Stimulated activated CD4-positive, alpha-beta T cell treated with anti-CD3 and anti-CD28 coated beads, Interleukin-4, amount 100 ng/mL, for 24 hours (primary cell): ENCODE results near the gene NRM.
"Not testable (repeated sequence)": the region's sequence is repeated elsewhere in the genome, so short reads cannot be mapped to it uniquely, and the experiment has no call there.

ENCODE experiments used
- DNase-seq: peaks from one replicate; pipeline ENCODE4 v3.0.0-alpha.2; 2020

Gene NRM

GRCh38 chr6:30719791-30720737, 29.3 kb upstream of the NRM start, which contains the start of gene TUBB:
TSS of gene TUBB (plus strand) at chr6:30720352. CDS start at chr6:30720507, 155 bp downstream.
- DNase-seq, result peak; percentile 96

DNA sequence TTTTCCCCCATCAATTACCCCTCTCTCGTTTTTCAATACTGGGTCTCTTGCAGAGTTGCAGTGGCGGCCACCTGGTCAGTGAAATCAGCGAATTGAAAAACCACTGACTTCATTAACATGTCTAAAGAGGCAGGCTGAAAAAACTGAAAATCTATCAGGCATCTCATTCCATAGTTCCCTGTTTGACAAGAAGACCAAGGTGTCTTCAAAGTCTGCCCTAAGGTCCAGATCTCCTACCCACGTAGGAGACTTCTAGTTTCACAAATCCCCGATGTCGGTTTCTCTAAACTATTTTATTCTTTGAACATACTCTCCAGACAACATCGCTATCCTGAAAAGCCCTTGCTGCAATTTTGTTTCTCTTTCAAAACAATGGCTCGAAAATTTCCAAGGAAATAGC, 28.6 kb upstream of the NRM start:
- no peak for DNase-seq

DNA sequence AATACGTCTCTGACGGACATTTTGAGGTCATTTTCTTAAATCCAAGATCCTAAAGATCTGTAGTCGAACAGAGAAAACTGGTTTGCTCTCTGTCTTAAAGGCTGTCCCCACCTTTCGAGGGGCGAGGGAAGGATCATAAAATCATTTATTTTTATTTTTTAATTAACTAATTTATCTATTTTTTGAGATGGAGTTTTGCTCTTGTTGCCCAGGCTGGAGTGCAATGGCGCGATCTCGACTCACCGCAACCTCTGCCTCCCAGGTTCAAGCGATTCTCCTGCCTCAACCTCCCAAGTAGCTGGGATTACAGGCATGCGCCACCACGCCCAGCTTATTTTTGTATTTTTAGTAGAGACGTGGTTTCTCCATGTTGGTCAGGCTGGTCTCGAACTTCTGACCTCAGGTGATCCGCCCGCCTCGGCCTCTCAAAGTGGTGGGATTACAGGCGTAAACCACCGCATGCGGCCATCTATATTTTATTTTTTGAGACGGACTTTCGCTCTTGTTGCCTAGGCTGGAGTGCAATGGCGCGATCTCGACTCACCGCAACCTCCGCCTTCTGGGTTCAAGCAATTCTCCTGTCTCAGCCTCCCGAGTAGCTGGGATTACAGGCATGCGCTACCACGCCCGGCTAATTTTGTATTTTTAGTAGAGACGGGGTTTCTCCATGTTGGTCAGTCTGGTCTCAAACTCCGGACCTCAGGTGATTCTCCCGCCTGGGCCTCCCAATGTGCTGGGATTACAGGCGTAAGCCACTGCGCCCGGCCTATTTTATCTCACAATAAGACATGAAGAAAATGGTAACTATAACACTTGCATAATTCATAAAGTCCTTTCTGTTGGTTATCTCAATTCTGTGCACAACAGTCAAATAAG, 27.3 kb upstream of the NRM start:
- DNase-seq, result not testable (repeated sequence)

- peak; percentile 99 for DNase-seq
These were observed 26.5 kb upstream of the NRM start, which contains the start of gene MDC1 for GRCh38 chr6:30717129-30717844. TSS of gene MDC1 (minus strand) at chr6:30717281. CDS start at chr6:30715175, 2,106 bp downstream.

DNA sequence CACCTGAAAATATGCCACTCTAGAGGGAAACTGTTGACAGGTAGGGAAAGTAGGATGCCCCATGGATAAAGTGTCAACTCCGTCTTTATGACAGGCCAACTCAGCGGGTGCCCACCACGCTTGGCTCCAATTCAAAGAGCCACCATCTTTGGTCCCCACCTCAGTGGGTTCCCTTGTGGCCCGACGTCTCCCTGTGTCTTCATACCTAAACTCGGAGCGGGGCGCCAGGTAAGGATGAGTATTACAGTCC, 26.0 kb upstream of the NRM start:
- DNase-seq, result no peak

- no peak for DNase-seq
These were observed 23.5 kb upstream of the NRM start for GRCh38 chr6:30714263-30714662.

DNA sequence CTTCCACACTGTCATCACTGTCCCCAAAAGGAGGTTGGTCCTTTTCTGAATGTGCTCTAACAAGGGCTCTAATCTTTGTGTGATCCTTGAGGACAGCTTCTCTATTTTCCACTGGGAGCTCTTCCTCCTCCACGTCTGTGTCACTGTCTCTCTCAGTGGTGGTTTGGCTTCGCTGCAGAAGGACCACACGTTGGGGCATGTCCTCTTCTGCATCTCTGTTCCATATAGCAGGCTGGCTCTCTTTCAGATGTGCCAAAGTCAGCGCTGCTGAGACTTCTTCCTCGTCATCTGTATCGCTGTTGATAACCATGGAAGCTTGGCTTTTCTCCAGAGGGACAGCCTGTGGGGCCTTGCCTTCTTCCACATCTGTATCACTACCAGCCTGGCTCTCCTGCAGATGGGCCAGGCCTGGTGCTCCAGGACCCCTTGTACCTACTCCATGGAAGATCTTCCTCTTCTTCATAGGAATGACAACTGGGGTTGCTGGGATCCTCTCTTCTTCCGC, 21.7 kb upstream of the NRM start:
- DNase-seq, result no peak

DNA sequence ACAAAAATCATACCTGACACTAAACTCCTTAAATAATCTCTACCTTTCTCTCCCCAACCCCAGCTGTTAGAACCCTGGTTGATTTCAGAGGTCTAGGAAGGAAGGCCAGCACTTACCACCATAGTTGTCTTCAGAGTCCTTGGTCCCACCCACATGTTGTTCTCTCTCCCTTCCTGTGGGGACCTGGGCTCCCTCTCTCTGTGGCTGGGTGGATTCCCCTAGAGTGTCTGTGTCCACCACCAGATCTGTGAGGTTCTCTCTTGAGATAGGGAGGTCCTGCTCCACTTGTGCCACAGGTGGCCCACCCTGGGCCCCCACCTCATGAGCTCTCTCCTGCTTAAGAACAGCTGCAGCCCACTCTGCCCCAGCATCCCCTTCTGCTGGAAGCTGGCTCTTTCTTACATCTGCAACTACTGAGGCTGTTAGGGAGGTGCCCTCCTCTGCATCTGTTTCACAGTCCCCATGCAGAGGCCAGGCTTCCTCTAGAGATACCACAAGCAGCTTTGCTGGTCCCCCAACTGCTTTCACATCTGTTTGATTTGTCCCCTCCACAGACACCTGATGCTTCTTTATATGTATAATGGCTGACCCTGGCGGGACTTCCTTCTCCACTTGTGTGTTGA, 21.1 kb upstream of the NRM start:
- no peak for DNase-seq

DNA sequence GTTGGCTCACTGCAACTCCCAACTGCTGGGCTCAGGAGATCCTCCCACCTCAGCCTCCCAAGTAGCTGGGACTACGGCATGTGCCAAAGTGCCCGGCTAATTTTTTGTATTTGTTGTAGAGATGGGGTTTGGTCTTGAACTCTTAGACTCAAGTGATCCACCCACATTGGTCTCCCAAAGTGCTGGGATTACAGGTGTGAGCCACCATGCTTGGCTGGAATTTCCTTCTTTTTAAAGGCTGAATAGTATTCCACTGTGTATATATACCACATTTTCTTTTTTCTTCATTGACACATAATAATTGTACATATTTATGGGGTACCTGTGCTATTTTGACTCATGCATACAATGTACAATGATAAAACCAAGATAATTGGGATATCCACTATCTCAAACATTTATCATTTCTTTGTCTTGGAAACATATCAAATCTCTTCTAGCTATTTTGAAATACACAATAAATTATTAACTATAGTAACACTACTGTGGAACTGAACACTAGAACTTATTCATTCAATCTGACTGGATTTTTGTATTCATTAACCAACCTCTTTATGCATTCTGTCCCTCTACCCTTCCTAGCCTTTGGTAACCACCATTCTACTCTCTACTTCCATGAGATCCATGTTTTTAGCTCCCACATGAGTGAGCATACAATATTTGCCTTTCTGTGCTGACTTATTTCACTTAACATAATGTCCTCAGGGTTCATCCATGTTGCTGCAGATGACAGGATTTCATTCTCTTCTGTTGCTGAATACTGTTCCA, 18.5 kb upstream of the NRM start:
- DNase-seq, result no peak

GRCh38 chr6:30707281-30707850, 16.6 kb upstream of the NRM start:
- DNase-seq, result no peak

DNA sequence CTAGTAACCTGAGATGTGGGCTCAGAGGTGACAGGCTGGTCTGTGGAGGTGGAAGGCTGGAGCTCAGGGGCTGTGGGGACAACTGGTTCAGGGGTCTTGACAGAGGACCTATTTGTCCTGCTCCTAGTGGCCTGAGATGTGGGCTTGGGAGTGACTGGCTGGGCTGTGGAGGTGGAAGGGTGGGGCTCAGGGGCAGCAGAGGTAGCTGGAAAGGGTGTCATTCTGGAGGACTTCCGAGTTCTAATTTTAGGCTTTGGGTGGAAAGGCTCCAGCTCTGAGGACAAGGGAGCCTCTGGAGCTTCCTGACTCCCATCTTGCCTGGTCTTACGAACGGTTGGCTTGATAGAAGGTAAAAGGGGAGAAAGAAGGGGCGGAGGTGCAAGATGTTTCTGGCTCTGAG, 14.8 kb upstream of the NRM start:
- DNase-seq, result no peak

- DNase-seq, result no peak
These were observed 13.0 kb upstream of the NRM start for GRCh38 chr6:30703821-30704220.

DNA sequence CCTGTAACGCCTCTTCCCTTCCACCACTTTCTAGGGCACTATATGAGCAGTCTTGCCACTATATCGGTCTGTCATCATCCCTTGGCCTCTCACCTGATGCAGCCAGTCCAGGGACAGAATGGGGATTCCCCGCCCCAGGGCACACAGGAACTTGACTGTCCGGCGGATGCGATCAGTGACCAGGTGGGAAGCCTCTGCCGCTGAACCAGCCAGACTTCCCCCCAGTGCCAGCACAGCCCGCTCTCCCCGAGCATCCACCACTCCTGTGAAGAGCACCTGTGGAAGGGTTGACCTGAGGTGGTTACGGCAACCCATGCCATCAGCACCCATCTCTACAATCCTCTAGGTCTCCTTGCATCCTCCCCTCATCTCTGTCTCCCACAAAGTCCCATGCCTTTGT, 12.2 kb upstream of the NRM start:
- DNase-seq, result no peak

DNA sequence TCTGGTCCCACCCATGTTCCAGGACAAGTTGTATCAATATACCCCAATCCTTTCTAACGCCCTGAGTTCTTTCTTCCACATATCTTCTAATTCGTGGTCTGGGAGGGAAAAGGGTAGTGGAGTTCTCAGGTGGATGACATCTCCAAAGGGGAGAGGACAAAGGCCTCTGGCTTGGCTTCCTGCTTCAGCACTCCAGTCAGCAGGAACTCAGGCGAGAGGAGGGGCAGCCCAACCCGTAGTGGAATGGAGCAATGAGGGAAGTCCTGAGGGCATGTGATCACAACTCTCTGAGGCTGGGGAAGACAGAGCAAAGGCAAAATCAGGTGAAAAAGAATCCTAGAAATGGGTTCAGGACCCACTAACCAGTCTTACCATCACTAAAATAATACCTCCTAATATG, 9.6 kb upstream of the NRM start:
- no peak for DNase-seq

DNA sequence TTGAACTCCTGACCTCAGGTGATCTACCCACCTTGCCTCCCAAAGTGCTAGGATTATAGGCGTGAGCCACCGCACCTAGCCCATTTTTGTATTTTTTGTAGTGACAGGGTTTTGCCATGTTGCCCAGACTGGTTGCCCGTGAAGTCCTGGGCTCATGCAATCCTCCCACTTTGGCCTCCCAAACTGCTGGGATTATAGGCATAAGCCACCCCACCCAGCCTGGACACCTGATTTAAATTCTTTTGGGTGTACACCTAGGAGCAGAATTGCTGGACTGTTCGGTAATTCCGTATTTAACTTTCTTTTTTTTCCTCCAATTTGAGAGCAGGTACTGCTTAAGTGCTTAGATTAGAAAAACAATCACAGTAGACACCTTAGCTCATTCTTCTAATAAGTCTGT, 5.6 kb upstream of the NRM start:
- DNase-seq, result no peak

DNA sequence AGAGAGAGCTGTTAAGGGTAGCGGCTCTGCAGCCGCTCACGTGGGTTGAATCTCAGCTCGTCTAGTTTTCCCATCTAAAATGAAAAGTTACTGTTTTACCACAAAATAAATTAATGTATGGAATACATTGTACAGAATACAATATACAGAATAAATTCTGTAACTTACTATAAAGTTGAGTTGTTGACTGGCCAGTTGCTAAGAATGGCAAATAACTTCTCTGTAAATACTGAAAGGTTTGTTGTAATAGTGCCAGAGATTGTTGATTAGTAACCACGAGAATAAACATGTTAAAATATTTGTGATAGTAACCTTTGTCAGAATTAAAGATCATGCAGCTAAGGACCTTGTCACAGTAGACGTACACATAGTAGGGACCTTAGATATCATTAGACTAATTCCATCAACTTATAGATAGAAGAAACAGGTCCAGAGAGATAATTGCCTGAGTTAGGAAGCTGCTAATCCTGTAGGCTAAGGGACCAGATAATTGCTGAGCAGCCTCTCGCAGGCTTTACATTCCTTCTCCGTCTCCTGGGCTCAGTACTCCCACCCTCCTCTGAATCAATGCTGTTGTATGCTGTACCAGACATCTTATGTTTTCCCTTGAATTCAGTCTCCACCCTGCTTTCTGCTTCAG, 544 bp upstream of the NRM start:
- no peak for DNase-seq

- no peak for DNase-seq
These were observed 799 bp downstream of the NRM start for GRCh38 chr6:30689985-30690384.

GRCh38 chr6:30689022-30689865, 1.5 kb downstream of the NRM start:
- DNase-seq, result no peak

- DNase-seq, result no peak
These were observed 2.2 kb downstream of the NRM start for GRCh38 chr6:30688569-30688968.
